GM12878 (cell line): Measurements from ENCODE around the gene METTL23. TPM values are rescaled to one million over a fixed set of nuclear protein-coding genes. Genes with fewer than 3 reads are reported as not detected.

Experiments
- BACH1 ChIP-seq: fragments of 450-650 bp; IDR thresholded peaks from 2 replicates; pipeline ENCODE4 v1.6.1; 2017; ENCODE audit warnings: mild to moderate bottlenecking, borderline replicate concordance
- MEF2A ChIP-seq: IDR thresholded peaks from 2 replicates; pipeline ENCODE4 v1.6.1; 2011; ENCODE audit warnings: low read depth, mild to moderate bottlenecking, low read length, moderate library complexity; ENCODE audit not compliant: insufficient read depth
- MXI1 ChIP-seq: fragments of 150-350 bp; IDR thresholded peaks from 2 replicates; pipeline ENCODE4 v1.6.1; 2011; ENCODE audit warnings: low read depth, mild to moderate bottlenecking, inconsistent platforms, low read length, improper control_type of control experiment
- PAX5 ChIP-seq: IDR thresholded peaks from 2 replicates; pipeline ENCODE4 v1.6.1; 2011; ENCODE audit warnings: low read depth, low read length, borderline replicate concordance
- RB1 ChIP-seq: fragments of 450-650 bp; formaldehyde crosslinking; IDR thresholded peaks from 2 replicates; pipeline ENCODE4 v1.6.1; 2017; ENCODE audit warnings: mild to moderate bottlenecking, borderline replicate concordance
- RFX5 ChIP-seq: IDR thresholded peaks from 2 replicates; pipeline ENCODE4 v1.6.1; 2011; ENCODE audit warnings: low read depth, low read length, improper control_type of control experiment
- TBL1XR1 ChIP-seq: IDR thresholded peaks from 2 replicates; pipeline ENCODE4 v1.6.1; 2012; ENCODE audit warnings: low read depth, low read length, improper control_type of control experiment
- polyA plus RNA-seq, 11 experiments: library from polyadenylated mRNA; depleted of rRNA in 4 of 11; unstranded in 6 of 11; stranded (reverse) in 5 of 11; fragments of >200 nt; fragmentation: Nextera tagmentation in 4 of 11; fragmentation: Illumina TruSeq in 1 of 11; extraction: Ambion mirVana in 4 of 11; extraction: Trizol in 1 of 11; gene quantifications; 1 replicate in 1 of 11; 2 replicates in 10 of 11; pipeline versions ENCODE4 v1.2.1 to v1.2.3, GENCODE V29; 2011 to 2016; ENCODE audit warnings: inconsistent platforms in 2 of 11, missing spikeins in 2 of 11, low read depth in 1 of 11
- total RNA-seq, 4 experiments: library from RNA; depleted of rRNA in 3 of 4; stranded (reverse); fragments of >200 nt in 3 of 4; fragmentation: Illumina TruSeq in 1 of 4; extraction: Trizol in 1 of 4; gene quantifications; 2 replicates each; pipeline versions ENCODE4 v1.2.1 to v1.2.3, GENCODE V29; 2013 to 2021
- TF ChIP-seq, protein P1 (sequence below): fragments of 450-650 bp; IDR thresholded peaks from 2 replicates; pipeline ENCODE4 v1.6.1; 2017; ENCODE audit warnings: mild to moderate bottlenecking, moderate library complexity
- TF ChIP-seq, protein P2 (sequence below): fragments of 450-650 bp; IDR thresholded peaks from 2 replicates; pipeline ENCODE4 v1.6.1; 2017; ENCODE audit warnings: mild to moderate bottlenecking, moderate library complexity
- TF ChIP-seq, protein P3 (sequence below): fragments of 450-650 bp; IDR thresholded peaks from 2 replicates; pipeline ENCODE4 v1.6.1; 2017; ENCODE audit warnings: antibody characterized with exemption, mild to moderate bottlenecking, moderate library complexity
- TF ChIP-seq, protein P4 (sequence below): fragments of 450-650 bp; formaldehyde crosslinking; IDR thresholded peaks from 2 replicates; pipeline ENCODE4 v1.4.0; 2022; ENCODE audit warnings: mild to moderate bottlenecking, moderate library complexity
- TF ChIP-seq, protein P5 (sequence below): fragments of 450-650 bp; IDR thresholded peaks from 2 replicates; pipeline ENCODE4 v1.6.1; 2017; ENCODE audit warnings: low read depth, mild to moderate bottlenecking, moderate library complexity

METTL23 gene
- total and polyA plus RNA-seq, 10 of the 15 experiments (the other 5 are each of a cell fraction or from before 2014, with no cell fraction given), result 25.6 to 61.5 (median 30.9) TPM

DNA sequence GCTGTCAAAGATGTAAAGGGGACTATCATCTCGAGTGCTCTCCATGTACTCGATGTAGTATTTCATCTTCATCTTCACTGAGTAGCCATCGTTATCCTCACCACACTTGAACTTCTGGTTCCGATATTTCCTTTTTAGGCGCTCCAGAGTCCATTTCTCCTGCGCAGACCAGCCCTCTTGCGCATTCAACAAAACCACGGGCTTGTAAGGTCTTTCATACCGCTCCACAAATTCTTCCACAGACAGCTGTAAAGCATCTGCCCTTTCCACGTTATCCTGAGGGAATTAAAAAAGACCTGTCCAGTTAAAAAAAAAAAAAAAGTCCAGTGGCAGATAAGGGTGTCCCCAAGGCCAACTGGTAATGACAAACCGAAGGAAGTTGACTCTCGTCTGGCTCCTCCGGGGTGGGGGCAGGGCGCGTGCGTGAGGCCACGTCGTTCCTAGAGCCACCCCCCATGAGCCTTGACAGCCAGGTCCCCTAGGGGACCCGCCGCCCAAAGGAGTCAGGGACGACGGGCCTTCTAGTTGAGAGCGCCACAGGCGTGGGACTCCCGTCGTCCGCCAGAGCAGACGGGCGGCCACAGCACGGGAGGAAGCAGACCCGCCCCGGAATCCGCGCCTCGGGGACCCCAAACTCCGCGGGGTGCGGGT, 934 bp upstream of the METTL23 start (continued):
- TF ChIP-seq, protein P1, sequence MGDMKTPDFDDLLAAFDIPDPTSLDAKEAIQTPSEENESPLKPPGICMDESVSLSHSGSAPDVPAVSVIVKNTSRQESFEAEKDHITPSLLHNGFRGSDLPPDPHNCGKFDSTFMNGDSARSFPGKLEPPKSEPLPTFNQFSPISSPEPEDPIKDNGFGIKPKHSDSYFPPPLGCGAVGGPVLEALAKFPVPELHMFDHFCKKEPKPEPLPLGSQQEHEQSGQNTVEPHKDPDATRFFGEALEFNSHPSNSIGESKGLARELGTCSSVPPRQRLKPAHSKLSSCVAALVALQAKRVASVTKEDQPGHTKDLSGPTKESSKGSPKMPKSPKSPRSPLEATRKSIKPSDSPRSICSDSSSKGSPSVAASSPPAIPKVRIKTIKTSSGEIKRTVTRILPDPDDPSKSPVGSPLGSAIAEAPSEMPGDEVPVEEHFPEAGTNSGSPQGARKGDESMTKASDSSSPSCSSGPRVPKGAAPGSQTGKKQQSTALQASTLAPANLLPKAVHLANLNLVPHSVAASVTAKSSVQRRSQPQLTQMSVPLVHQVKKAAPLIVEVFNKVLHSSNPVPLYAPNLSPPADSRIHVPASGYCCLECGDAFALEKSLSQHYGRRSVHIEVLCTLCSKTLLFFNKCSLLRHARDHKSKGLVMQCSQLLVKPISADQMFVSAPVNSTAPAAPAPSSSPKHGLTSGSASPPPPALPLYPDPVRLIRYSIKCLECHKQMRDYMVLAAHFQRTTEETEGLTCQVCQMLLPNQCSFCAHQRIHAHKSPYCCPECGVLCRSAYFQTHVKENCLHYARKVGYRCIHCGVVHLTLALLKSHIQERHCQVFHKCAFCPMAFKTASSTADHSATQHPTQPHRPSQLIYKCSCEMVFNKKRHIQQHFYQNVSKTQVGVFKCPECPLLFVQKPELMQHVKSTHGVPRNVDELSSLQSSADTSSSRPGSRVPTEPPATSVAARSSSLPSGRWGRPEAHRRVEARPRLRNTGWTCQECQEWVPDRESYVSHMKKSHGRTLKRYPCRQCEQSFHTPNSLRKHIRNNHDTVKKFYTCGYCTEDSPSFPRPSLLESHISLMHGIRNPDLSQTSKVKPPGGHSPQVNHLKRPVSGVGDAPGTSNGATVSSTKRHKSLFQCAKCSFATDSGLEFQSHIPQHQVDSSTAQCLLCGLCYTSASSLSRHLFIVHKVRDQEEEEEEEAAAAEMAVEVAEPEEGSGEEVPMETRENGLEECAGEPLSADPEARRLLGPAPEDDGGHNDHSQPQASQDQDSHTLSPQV, result no peak
- TF ChIP-seq, protein P2, sequence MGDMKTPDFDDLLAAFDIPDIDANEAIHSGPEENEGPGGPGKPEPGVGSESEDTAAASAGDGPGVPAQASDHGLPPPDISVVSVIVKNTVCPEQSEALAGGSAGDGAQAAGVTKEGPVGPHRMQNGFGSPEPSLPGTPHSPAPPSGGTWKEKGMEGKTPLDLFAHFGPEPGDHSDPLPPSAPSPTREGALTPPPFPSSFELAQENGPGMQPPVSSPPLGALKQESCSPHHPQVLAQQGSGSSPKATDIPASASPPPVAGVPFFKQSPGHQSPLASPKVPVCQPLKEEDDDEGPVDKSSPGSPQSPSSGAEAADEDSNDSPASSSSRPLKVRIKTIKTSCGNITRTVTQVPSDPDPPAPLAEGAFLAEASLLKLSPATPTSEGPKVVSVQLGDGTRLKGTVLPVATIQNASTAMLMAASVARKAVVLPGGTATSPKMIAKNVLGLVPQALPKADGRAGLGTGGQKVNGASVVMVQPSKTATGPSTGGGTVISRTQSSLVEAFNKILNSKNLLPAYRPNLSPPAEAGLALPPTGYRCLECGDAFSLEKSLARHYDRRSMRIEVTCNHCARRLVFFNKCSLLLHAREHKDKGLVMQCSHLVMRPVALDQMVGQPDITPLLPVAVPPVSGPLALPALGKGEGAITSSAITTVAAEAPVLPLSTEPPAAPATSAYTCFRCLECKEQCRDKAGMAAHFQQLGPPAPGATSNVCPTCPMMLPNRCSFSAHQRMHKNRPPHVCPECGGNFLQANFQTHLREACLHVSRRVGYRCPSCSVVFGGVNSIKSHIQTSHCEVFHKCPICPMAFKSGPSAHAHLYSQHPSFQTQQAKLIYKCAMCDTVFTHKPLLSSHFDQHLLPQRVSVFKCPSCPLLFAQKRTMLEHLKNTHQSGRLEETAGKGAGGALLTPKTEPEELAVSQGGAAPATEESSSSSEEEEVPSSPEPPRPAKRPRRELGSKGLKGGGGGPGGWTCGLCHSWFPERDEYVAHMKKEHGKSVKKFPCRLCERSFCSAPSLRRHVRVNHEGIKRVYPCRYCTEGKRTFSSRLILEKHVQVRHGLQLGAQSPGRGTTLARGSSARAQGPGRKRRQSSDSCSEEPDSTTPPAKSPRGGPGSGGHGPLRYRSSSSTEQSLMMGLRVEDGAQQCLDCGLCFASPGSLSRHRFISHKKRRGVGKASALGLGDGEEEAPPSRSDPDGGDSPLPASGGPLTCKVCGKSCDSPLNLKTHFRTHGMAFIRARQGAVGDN, result no peak
- TF ChIP-seq PAX5 (no peak), MXI1 (no peak), RFX5 (no peak), TBL1XR1 (no peak), MEF2A (no peak), RB1 (no peak), BACH1 (no peak)
- TF ChIP-seq, protein P3, sequence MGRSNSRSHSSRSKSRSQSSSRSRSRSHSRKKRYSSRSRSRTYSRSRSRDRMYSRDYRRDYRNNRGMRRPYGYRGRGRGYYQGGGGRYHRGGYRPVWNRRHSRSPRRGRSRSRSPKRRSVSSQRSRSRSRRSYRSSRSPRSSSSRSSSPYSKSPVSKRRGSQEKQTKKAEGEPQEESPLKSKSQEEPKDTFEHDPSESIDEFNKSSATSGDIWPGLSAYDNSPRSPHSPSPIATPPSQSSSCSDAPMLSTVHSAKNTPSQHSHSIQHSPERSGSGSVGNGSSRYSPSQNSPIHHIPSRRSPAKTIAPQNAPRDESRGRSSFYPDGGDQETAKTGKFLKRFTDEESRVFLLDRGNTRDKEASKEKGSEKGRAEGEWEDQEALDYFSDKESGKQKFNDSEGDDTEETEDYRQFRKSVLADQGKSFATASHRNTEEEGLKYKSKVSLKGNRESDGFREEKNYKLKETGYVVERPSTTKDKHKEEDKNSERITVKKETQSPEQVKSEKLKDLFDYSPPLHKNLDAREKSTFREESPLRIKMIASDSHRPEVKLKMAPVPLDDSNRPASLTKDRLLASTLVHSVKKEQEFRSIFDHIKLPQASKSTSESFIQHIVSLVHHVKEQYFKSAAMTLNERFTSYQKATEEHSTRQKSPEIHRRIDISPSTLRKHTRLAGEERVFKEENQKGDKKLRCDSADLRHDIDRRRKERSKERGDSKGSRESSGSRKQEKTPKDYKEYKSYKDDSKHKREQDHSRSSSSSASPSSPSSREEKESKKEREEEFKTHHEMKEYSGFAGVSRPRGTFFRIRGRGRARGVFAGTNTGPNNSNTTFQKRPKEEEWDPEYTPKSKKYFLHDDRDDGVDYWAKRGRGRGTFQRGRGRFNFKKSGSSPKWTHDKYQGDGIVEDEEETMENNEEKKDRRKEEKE, result no peak
- TF ChIP-seq, protein P4, sequence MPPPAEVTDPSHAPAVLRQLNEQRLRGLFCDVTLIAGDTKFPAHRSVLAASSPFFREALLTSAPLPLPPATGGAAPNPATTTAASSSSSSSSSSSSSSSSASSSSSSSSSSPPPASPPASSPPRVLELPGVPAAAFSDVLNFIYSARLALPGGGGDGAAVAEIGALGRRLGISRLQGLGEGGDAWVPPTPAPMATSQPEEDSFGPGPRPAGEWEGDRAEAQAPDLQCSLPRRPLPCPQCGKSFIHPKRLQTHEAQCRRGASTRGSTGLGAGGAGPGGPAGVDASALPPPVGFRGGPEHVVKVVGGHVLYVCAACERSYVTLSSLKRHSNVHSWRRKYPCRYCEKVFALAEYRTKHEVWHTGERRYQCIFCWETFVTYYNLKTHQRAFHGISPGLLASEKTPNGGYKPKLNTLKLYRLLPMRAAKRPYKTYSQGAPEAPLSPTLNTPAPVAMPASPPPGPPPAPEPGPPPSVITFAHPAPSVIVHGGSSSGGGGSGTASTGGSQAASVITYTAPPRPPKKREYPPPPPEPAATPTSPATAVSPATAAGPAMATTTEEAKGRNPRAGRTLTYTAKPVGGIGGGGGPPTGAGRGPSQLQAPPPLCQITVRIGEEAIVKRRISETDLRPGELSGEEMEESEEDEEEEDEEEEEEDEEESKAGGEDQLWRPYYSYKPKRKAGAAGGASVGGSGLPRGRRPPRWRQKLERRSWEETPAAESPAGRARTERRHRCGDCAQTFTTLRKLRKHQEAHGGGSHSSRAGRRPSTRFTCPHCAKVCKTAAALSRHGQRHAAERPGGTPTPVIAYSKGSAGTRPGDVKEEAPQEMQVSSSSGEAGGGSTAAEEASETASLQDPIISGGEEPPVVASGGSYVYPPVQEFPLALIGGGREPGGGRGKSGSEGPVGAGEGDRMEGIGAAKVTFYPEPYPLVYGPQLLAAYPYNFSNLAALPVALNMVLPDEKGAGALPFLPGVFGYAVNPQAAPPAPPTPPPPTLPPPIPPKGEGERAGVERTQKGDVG (CRISPR knock-in tag), result no peak
- TF ChIP-seq, protein P5, sequence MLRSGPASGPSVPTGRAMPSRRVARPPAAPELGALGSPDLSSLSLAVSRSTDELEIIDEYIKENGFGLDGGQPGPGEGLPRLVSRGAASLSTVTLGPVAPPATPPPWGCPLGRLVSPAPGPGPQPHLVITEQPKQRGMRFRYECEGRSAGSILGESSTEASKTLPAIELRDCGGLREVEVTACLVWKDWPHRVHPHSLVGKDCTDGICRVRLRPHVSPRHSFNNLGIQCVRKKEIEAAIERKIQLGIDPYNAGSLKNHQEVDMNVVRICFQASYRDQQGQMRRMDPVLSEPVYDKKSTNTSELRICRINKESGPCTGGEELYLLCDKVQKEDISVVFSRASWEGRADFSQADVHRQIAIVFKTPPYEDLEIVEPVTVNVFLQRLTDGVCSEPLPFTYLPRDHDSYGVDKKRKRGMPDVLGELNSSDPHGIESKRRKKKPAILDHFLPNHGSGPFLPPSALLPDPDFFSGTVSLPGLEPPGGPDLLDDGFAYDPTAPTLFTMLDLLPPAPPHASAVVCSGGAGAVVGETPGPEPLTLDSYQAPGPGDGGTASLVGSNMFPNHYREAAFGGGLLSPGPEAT, result 0 out of 2 replicates have a peak, but pooled peaks have one; percentile 11
